Esophagus muscularis mucosa (tissue), 4 donors: Measurements from ENCODE around the gene RERE. TPM values are rescaled to one million over a fixed set of nuclear protein-coding genes. Genes with fewer than 3 reads are reported as not detected.
A peak's percentile ranks its signal among the peaks of the same experiment; 100 is the strongest.

Experiments
- DNase-seq: peaks from one replicate; pipeline ENCODE4 v3.0.0-alpha.2; 2017; ENCODE audit errors: extremely low spot score
- H3K27ac ChIP-seq, 4 donors: fragments of 200-600 bp; sonication (generic); replicated peaks in 1 of 4; 1 replicate in 3 of 4; 2 replicates in 1 of 4; pipeline ENCODE4 v1.5.1; 2016 to 2019; ENCODE audit warnings: mild to moderate bottlenecking in 1 of 4
- H3K27me3 ChIP-seq, 4 donors: fragments of 200-600 bp; sonication (generic); one replicate each; pipeline versions ENCODE4 v1.5.1 to v1.6.0; 2016 to 2019
- H3K36me3 ChIP-seq, 4 donors: fragments of 200-600 bp; sonication (generic); one replicate each; pipeline ENCODE4 v1.5.1; 2016 to 2019
- H3K4me1 ChIP-seq, 4 donors: fragments of 200-600 bp; sonication (generic); one replicate each; pipeline ENCODE4 v1.5.1; 2016 to 2019
- H3K4me3 ChIP-seq, 4 donors: fragments of 200-600 bp; sonication (generic); 1 replicate in 2 of 4; 2 replicates in 2 of 4; pipeline ENCODE4 v1.5.1; 2016 to 2019; ENCODE audit warnings: mild to moderate bottlenecking in 4 of 4, moderate library complexity in 1 of 4
- H3K9me3 ChIP-seq, 4 donors: fragments of 200-600 bp; sonication (generic); 1 replicate in 3 of 4; 2 replicates in 1 of 4; pipeline ENCODE4 v1.5.1; 2016 to 2019
- CTCF ChIP-seq, 3 experiments: fragments of 200-600 bp in 2 of 3; fragments of 450-650 bp in 1 of 3; sonication (generic) in 2 of 3; IDR thresholded peaks; one replicate each; pipeline ENCODE4 v1.5.1; 2017 to 2019; ENCODE audit warnings: antibody characterized with exemption in 3 of 3, mild to moderate bottlenecking in 2 of 3, moderate library complexity in 1 of 3
- EP300 ChIP-seq: sonication (generic); formaldehyde crosslinking; IDR thresholded peaks from one replicate; pipeline ENCODE4 v1.6.1; 2017; ENCODE audit warnings: antibody characterized with exemption
- POLR2A ChIP-seq: fragments of 450-650 bp; IDR thresholded peaks from one replicate; pipeline ENCODE4 v1.6.1; 2017; ENCODE audit warnings: antibody characterized with exemption, moderate library complexity, mild to moderate bottlenecking, low read depth
- POLR2AphosphoS5 ChIP-seq, 2 donors: sonication (generic); formaldehyde crosslinking; IDR thresholded peaks; one replicate each; pipeline ENCODE4 v1.6.1; 2017; ENCODE audit warnings: antibody characterized with exemption in 2 of 2
- WGBS: methylation state at CpG from one replicate; pipeline ENCODE4 v1.1.5; 2018; 5-methylcytosine and 5-hydroxymethylcytosine counted together
- intact Hi-C: fragments of 100-400 bp; cut with DNase I; formaldehyde crosslinking; loops from one replicate; pipeline ENCODE4 v1.15.1; 2023
- total RNA-seq, 4 donors: library from RNA; depleted of rRNA; stranded (reverse); fragments of >200 nt; gene quantifications; one replicate each; pipeline versions ENCODE4 v1.1.0 to v1.2.1, GENCODE V29; 2016

RERE gene
- total RNA-seq, 4 donors from 2014 or later: 133 to 212 (median 168) TPM

GRCh38 chr1:8463144-8463927 is 354.1 kb downstream of the RERE start:
- H3K27ac ChIP-seq: peak overlapping the region; percentile 80 to 86 (median 84)
- peak; percentile 45 to 50 for TF ChIP-seq POLR2AphosphoS5 (IDR thresholded peaks at IDR 0.05)
- no peak for TF ChIP-seq EP300
- WGBS: 6% methylated on average over 8 of the region's 8 CpGs
- H3K27me3 ChIP-seq: no peaks in the 10 kb centered on the region
- no peaks in the 10 kb centered on the region for H3K9me3 ChIP-seq
- H3K4me3 ChIP-seq: peak overlapping the region; percentile 12 to 29 (median 24)
- H3K36me3 ChIP-seq: peaks cover 0 to 9% (median 0%) of the 10 kb centered on the region in 4 donors
- no peak for DNase-seq
- peaks cover 47 to 85% (median 75%) of the 10 kb centered on the region in 4 donors for H3K4me1 ChIP-seq
- intact Hi-C loops: no loop called here

- no peak overlapping the region for H3K4me3 ChIP-seq
- peak overlapping the region; percentile 80 to 86 (median 84) for H3K27ac ChIP-seq
- no peaks in the 10 kb centered on the region for H3K9me3 ChIP-seq
- intact Hi-C loops: no loop called here
- no peak for DNase-seq
- TF ChIP-seq POLR2AphosphoS5 (IDR thresholded peaks at IDR 0.05): peak in 1 of 2 donors; percentile 11
- TF ChIP-seq EP300: no peak
- peaks cover 47 to 90% (median 81%) of the 10 kb centered on the region in 4 donors for H3K4me1 ChIP-seq
- WGBS: 77% methylated on average over 13 of the region's 13 CpGs
- peaks cover 0 to 9% (median 0%) of the 10 kb centered on the region in 4 donors for H3K36me3 ChIP-seq
- H3K27me3 ChIP-seq: no peaks in the 10 kb centered on the region
These were observed 355.0 kb downstream of the RERE start for GRCh38 chr1:8462371-8462892.

- H3K27me3 ChIP-seq: no peaks in the 10 kb centered on the region
- H3K36me3 ChIP-seq: peaks cover 0 to 9% (median 0%) of the 10 kb centered on the region in 4 donors
- H3K4me3 ChIP-seq: no peak overlapping the region
- DNase-seq: no peak
- TF ChIP-seq EP300 (no peak), CTCF (IDR thresholded peaks at IDR 0.05) (no peak), POLR2A (no peak), POLR2AphosphoS5 (IDR thresholded peaks at IDR 0.05) (no peak)
- intact Hi-C loops: no loop called here
- peaks cover 55 to 90% (median 87%) of the 10 kb centered on the region in 4 donors for H3K4me1 ChIP-seq
- H3K27ac ChIP-seq: peak overlapping the region; percentile 80 to 86 (median 84)
- H3K9me3 ChIP-seq: no peaks in the 10 kb centered on the region
- WGBS: 57% methylated on average over 5 of the region's 5 CpGs
These were observed 355.9 kb downstream of the RERE start for GRCh38 chr1:8461351-8462110.

- no peak for DNase-seq
- peaks cover 0 to 8% (median 0%) of the 10 kb centered on the region in 4 donors for H3K36me3 ChIP-seq
- 79% methylated on average over 5 of the region's 5 CpGs for WGBS
- intact Hi-C loops: no loop called here
- H3K27me3 ChIP-seq: no peaks in the 10 kb centered on the region
- TF ChIP-seq CTCF (IDR thresholded peaks at IDR 0.05) (no peak), POLR2AphosphoS5 (IDR thresholded peaks at IDR 0.05) (no peak), POLR2A (no peak), EP300 (no peak)
- H3K9me3 ChIP-seq: no peaks in the 10 kb centered on the region
- H3K27ac ChIP-seq: peak overlapping the region; percentile 80 to 86 (median 84)
- H3K4me3 ChIP-seq: no peak overlapping the region
- H3K4me1 ChIP-seq: peaks cover 62 to 90% (median 87%) of the 10 kb centered on the region in 4 donors
These were observed 356.7 kb downstream of the RERE start for GRCh38 chr1:8460784-8461183.

GRCh38 chr1:8460132-8460544 is 357.3 kb downstream of the RERE start:
- DNase-seq: no peak
- intact Hi-C loops: no loop called here
- Histone ChIP-seq H3K27me3 (no peaks in the 10 kb centered on the region), H3K9me3 (no peaks in the 10 kb centered on the region), H3K4me3 (no peak overlapping the region), H3K4me1 (peaks cover 66 to 90% (median 87%) of the 10 kb centered on the region in 4 donors), H3K27ac (peak overlapping the region in 2 of 4 donors; percentile 2 to 86), H3K36me3 (peaks cover 0 to 1% (median 0%) of the 10 kb centered on the region in 4 donors)
- TF ChIP-seq CTCF (IDR thresholded peaks at IDR 0.05) (peak in 2 of 3 experiments; percentile 30 to 48), POLR2AphosphoS5 (IDR thresholded peaks at IDR 0.05) (no peak)
- WGBS: 49% methylated on average over 4 of the region's 4 CpGs
